Prostate gland (tissue), 2 donors: Measurements from ENCODE around the gene FGF22. TPM values are rescaled to one million over a fixed set of nuclear protein-coding genes. Genes with fewer than 3 reads are reported as not detected.
"Not testable (repeated sequence)": the region's sequence is repeated elsewhere in the genome, so short reads cannot be mapped to it uniquely, and the experiment has no call there.

Experiments used
- DNase-seq: peaks from one replicate; pipeline ENCODE4 v3.0.0-alpha.2; 2019; ENCODE audit warnings: low spot score
- H3K27ac ChIP-seq, 2 donors: fragments of 200-600 bp; sonication (generic); 2 replicates each; pipeline ENCODE4 v1.5.1; 2017 to 2019
- H3K27me3 ChIP-seq: fragments of 200-600 bp; sonication (generic); replicated peaks from 2 replicates; pipeline ENCODE4 v1.5.1; 2019; ENCODE audit not compliant: insufficient read depth
- H3K36me3 ChIP-seq, 2 donors: fragments of 200-600 bp; sonication (generic); 1 replicate in 1 of 2; 2 replicates in 1 of 2; pipeline versions ENCODE4 v1.5.1 to v1.8.1; 2017 to 2019
- H3K4me1 ChIP-seq: fragments of 200-600 bp; sonication (generic); replicated peaks from 2 replicates; pipeline ENCODE4 v1.5.1; 2019
- H3K4me3 ChIP-seq, 2 donors: fragments of 200-600 bp; sonication (generic); 2 replicates each; pipeline ENCODE4 v1.5.1; 2017 to 2019
- H3K9me3 ChIP-seq: fragments of 200-600 bp; sonication (generic); 2 replicates; pipeline ENCODE4 v1.5.1; 2017
- CTCF ChIP-seq, 4 experiments: fragments of 200-600 bp in 2 of 4; fragments of 450-650 bp in 2 of 4; sonication (generic) in 2 of 4; IDR thresholded peaks; 1 replicate in 3 of 4; 2 replicates in 1 of 4; pipeline ENCODE4 v1.5.1; 2016 to 2019; ENCODE audit warnings: antibody characterized with exemption in 4 of 4, mild to moderate bottlenecking in 2 of 4, moderate library complexity in 2 of 4
- POLR2A ChIP-seq: fragments of 450-650 bp; IDR thresholded peaks from one replicate; pipeline ENCODE4 v1.6.1; 2016; ENCODE audit warnings: antibody characterized with exemption, mild to moderate bottlenecking
- POLR2AphosphoS5 ChIP-seq: sonication (generic); formaldehyde crosslinking; IDR thresholded peaks from one replicate; pipeline ENCODE4 v1.6.1; 2017; ENCODE audit warnings: antibody characterized with exemption
- WGBS: methylation state at CpG from one replicate; pipeline ENCODE4 v1.1.5; 2018; 5-methylcytosine and 5-hydroxymethylcytosine counted together
- intact Hi-C: fragments of 100-400 bp; cut with DNase I; formaldehyde crosslinking; loops from one replicate; pipeline ENCODE4 v1.14.2; 2022
- total RNA-seq, 2 donors: library from RNA; depleted of rRNA; stranded (reverse); fragments of >200 nt; gene quantifications; one replicate each; pipeline ENCODE4 v1.1.0, GENCODE V29; 2016

The FGF22 gene
- total RNA-seq, 2 donors from 2014 or later: 4.4 TPM; not detected in 1

GRCh38 chr19:618247-618619, 21.4 kb upstream of the FGF22 start:
- DNase-seq: no peak
- no peak overlapping the region for H3K4me3 ChIP-seq
- no peaks in the 10 kb centered on the region for H3K9me3 ChIP-seq
- H3K36me3 ChIP-seq: peaks cover 0 to 22% of the 10 kb centered on the region in 2 donors
- WGBS: 90% methylated on average over 16 of the region's 19 CpGs
- TF ChIP-seq POLR2A: no peak
- TF ChIP-seq CTCF (IDR thresholded peaks at IDR 0.05): no peak
- TF ChIP-seq POLR2AphosphoS5: no peak
- no peaks in the 10 kb centered on the region for H3K4me1 ChIP-seq
- intact Hi-C loops: no loop called here
- H3K27me3 ChIP-seq: no peaks in the 10 kb centered on the region
- H3K27ac ChIP-seq: no peak overlapping the region

GRCh38 chr19:618674-619285, 20.9 kb upstream of the FGF22 start:
- TF ChIP-seq CTCF (IDR thresholded peaks at IDR 0.05) (no peak), POLR2AphosphoS5 (no peak), POLR2A (no peak)
- WGBS: 96% methylated on average over 25 of the region's 27 CpGs
- Histone ChIP-seq H3K27me3 (no peaks in the 10 kb centered on the region), H3K9me3 (no peaks in the 10 kb centered on the region), H3K36me3 (peaks cover 0 to 22% of the 10 kb centered on the region in 2 donors), H3K4me3 (no peak overlapping the region), H3K4me1 (no peaks in the 10 kb centered on the region), H3K27ac (no peak overlapping the region)
- DNase-seq: no peak
- intact Hi-C loops: no loop called here

GRCh38 chr19:619286-620002, 20.2 kb upstream of the FGF22 start:
- Histone ChIP-seq H3K36me3 (peaks cover 0 to 22% of the 10 kb centered on the region in 2 donors), H3K27me3 (no peaks in the 10 kb centered on the region), H3K4me3 (no peak overlapping the region), H3K9me3 (no peaks in the 10 kb centered on the region), H3K4me1 (no peaks in the 10 kb centered on the region), H3K27ac (no peak overlapping the region)
- 94% methylated on average over 44 of the region's 47 CpGs for WGBS
- DNase-seq: no peak
- TF ChIP-seq POLR2A (no peak), CTCF (IDR thresholded peaks at IDR 0.05) (no peak), POLR2AphosphoS5 (no peak)
- intact Hi-C loops: no loop called here

DNA sequence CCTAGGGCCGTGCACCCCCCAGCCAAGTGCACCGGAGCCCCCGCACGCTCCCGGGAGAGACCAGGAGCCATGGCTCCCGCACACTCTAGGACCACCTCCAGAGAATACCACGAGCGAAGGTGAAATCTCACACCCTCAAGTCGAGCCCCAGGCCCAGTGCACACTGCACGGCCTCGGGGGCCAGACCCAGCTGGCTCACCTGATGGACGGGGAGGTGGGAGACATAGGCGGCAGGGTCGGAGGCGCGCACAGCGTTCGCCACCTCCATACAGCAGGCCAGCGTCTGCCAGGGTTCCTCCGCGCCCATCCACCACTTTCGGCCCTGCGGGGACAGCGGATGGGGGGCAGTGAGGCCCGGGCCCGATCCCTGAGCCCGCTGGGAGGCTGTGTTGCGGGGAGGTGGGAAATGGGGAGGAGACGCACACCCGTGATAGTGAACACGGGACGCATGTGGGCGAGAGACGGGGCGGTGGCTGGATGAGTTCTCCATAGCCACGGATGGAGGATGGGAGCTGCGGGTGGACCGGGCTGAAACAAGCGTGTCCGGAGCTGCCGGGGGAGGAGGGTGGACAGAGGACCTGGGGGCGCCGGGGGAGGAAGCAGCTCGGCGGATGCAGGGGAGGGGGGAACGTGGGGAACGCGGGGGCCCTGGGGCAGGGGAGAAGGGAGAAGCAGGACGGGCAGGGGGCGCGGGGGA, 19.4 kb upstream of the FGF22 start:
- no peaks in the 10 kb centered on the region for H3K27me3 ChIP-seq
- TF ChIP-seq POLR2A: no peak
- TF ChIP-seq POLR2AphosphoS5: no peak
- H3K27ac ChIP-seq: no peak overlapping the region
- H3K36me3 ChIP-seq: peaks cover 0 to 22% of the 10 kb centered on the region in 2 donors
- WGBS: 92% methylated on average over 45 of the region's 51 CpGs
- no peak for DNase-seq
- no peak overlapping the region for H3K4me3 ChIP-seq
- H3K4me1 ChIP-seq: no peaks in the 10 kb centered on the region
- intact Hi-C loops: no loop called here
- no peaks in the 10 kb centered on the region for H3K9me3 ChIP-seq

DNA sequence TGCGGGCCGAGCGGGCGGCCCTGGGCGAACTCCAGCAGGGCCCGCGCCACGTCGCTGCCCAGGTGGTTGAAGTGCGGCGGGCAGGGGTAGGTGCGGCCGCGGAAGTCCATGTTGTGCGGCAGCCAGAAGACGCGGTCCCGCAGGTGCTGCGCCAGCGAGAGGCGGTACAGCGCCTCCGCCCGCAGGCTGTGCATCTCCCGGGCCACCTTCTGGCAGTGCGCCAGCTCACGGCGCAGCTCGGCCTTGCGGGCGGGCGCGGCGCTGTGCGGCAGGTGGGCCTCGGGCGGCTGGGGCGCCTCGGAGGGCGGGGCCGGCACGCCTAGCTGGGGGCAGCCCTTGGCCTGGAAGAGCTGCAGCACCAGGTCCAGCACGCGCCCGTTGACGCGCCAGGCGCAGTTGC, 18.5 kb upstream of the FGF22 start:
- WGBS: 98% methylated on average over 45 of the region's 48 CpGs
- DNase-seq, H3K4me1 ChIP-seq, intact Hi-C loops, H3K9me3 ChIP-seq, H3K4me3 ChIP-seq, H3K27ac ChIP-seq, H3K27me3 ChIP-seq: not testable (repeated sequence)
- peaks cover 0 to 22% of the 10 kb centered on the region in 2 donors for H3K36me3 ChIP-seq
